H1 (cell line): ENCODE data around the gene FANCI. TPM values are rescaled to one million over a fixed set of nuclear protein-coding genes. Genes with fewer than 3 reads are reported as not detected.

ENCODE experiments used
- CTCF ChIA-PET: fragments of 300-600 bp; sonication (Branson Sonifier 250); formaldehyde crosslinking; loops from one replicate; lab custom pipeline; 2021; ENCODE audit not compliant: partially characterized antibody; lab: Charles Lee
- POLR2A ChIA-PET: fragments of 300-600 bp; sonication (Branson Sonifier 250); formaldehyde crosslinking; loops from one replicate; lab custom pipeline; 2021; ENCODE audit warnings: inconsistent platforms; ENCODE audit not compliant: partially characterized antibody; lab: Charles Lee
- DNase-seq, 2 experiments: peaks; one replicate each; pipeline versions ENCODE4 v3.0.0 to v3.0.0-alpha.2; 2010 to 2022; ENCODE audit warnings: low spot score in 2 of 2, low read depth in 1 of 2, mixed read lengths in 1 of 2
- FAIRE-seq: peaks from 2 replicates; lab custom pipeline; 2011; peaks lifted over from hg19 to GRCh38; lab: Jason Lieb, UNC
- H2AFZ ChIP-seq: 2 replicates; pipeline ENCODE4 v1.8.1; 2012; ENCODE audit warnings: low read length, inconsistent platforms
- H2AK5ac ChIP-seq: 2 replicates; pipeline ENCODE4 v1.6.1; 2013; ENCODE audit warnings: low read depth, low read length
- H2BK120ac ChIP-seq: replicated peaks from 2 replicates; pipeline ENCODE3; 2013; ENCODE audit warnings: low read depth, low read length, inconsistent platforms
- H2BK12ac ChIP-seq: 2 replicates; pipeline ENCODE4 v1.6.1; 2013; ENCODE audit warnings: low read depth, low read length
- H2BK15ac ChIP-seq: 2 replicates; pipeline ENCODE4 v1.6.1; 2013; ENCODE audit warnings: low read length
- H2BK20ac ChIP-seq: 2 replicates; pipeline ENCODE4 v1.6.1; 2013; ENCODE audit warnings: low read length
- H2BK5ac ChIP-seq: 2 replicates; pipeline ENCODE4 v1.6.1; 2013; ENCODE audit warnings: low read depth, low read length
- H3K14ac ChIP-seq: 2 replicates; pipeline ENCODE4 v1.6.1; 2013; ENCODE audit warnings: inconsistent platforms; ENCODE audit not compliant: insufficient read length
- H3K18ac ChIP-seq: 2 replicates; pipeline ENCODE4 v1.6.1; 2013; ENCODE audit warnings: low read length; ENCODE audit errors: extremely low read depth
- H3K23ac ChIP-seq: 2 replicates; pipeline ENCODE4 v1.6.1; 2013; ENCODE audit warnings: inconsistent platforms; ENCODE audit not compliant: insufficient read length
- H3K23me2 ChIP-seq: 2 replicates; pipeline ENCODE4 v1.6.1; 2013; ENCODE audit warnings: low read depth, low read length
- H3K27ac ChIP-seq: 2 replicates; pipeline ENCODE4 v1.6.1; 2011; ENCODE audit warnings: low read depth, low read length, inconsistent platforms
- H3K27me3 ChIP-seq, 4 experiments: replicated peaks in 1 of 4; 1 replicate in 1 of 4; 2 replicates in 3 of 4; pipeline versions ENCODE4 v1.6.1 to v1.8.1; 2011 to 2013; ENCODE audit warnings: low read length in 3 of 4, mild to moderate bottlenecking in 3 of 4, inconsistent platforms in 2 of 4, mixed read lengths in 2 of 4, moderate library complexity in 1 of 4; ENCODE audit not compliant: control insufficient read depth in 3 of 4, insufficient read depth in 3 of 4; ENCODE audit errors: extremely low read depth in 1 of 4
- H3K36me3 ChIP-seq, 4 experiments: 2 replicates each; pipeline versions ENCODE4 v1.6.1 to v1.8.1; 2011 to 2013; ENCODE audit warnings: mild to moderate bottlenecking in 4 of 4, low read length in 3 of 4, moderate library complexity in 2 of 4, control low read depth in 1 of 4, inconsistent platforms in 1 of 4; ENCODE audit not compliant: insufficient read depth in 4 of 4, control insufficient read depth in 2 of 4
- H3K4ac ChIP-seq: replicated peaks from 2 replicates; pipeline ENCODE3; 2013; ENCODE audit warnings: low read length, low read depth, mixed read lengths, inconsistent platforms; ENCODE audit not compliant: insufficient read length
- H3K4me1 ChIP-seq, 4 experiments: replicated peaks in 1 of 4; 1 replicate in 1 of 4; 2 replicates in 3 of 4; pipeline versions ENCODE4 v1.6.1 to v1.8.1; 2011 to 2013; ENCODE audit warnings: low read length in 3 of 4, inconsistent platforms in 2 of 4, mixed read lengths in 1 of 4; ENCODE audit not compliant: insufficient read depth in 4 of 4, control insufficient read depth in 3 of 4
- H3K4me2 ChIP-seq, 2 experiments: 2 replicates each; pipeline versions ENCODE4 v1.6.1 to v1.8.1; 2011 to 2013; ENCODE audit warnings: low read depth in 2 of 2, low read length in 2 of 2, control low read depth in 1 of 2, inconsistent platforms in 1 of 2, mild to moderate bottlenecking in 1 of 2; ENCODE audit not compliant: insufficient read depth in 1 of 2
- H3K4me3 ChIP-seq, 4 experiments: fragments of 200-600, 300-600 bp in 1 of 4; sonication (generic), shearing (Covaris generic), sonication (Bioruptor Twin) in 1 of 4; 2 replicates each; pipeline versions ENCODE4 v1.5.1 to v1.8.1; 2011 to 2016; ENCODE audit warnings: low read length in 4 of 4, low read depth in 3 of 4, control low read depth in 2 of 4, inconsistent platforms in 2 of 4, mild to moderate bottlenecking in 2 of 4, mixed read lengths in 1 of 4, moderate library complexity in 1 of 4; ENCODE audit not compliant: insufficient read depth in 2 of 4; ENCODE audit errors: extremely low read depth in 1 of 4
- H3K56ac ChIP-seq: replicated peaks from 2 replicates; pipeline ENCODE3; 2013; ENCODE audit warnings: low read depth, mild to moderate bottlenecking, mixed read lengths, low read length, inconsistent platforms; ENCODE audit not compliant: insufficient read length
- H3K79me1 ChIP-seq: 2 replicates; pipeline ENCODE4 v1.6.1; 2013; ENCODE audit warnings: low read depth, low read length, control low read depth
- H3K79me2 ChIP-seq, 2 experiments: 2 replicates each; pipeline versions ENCODE4 v1.6.1 to v1.8.1; 2012 to 2013; ENCODE audit warnings: low read length in 2 of 2, mild to moderate bottlenecking in 2 of 2, inconsistent platforms in 1 of 2; ENCODE audit not compliant: insufficient read depth in 2 of 2, control insufficient read depth in 1 of 2
- H3K9ac ChIP-seq, 4 experiments: replicated peaks in 1 of 4; 1 replicate in 1 of 4; 2 replicates in 3 of 4; pipeline versions ENCODE4 v1.6.1 to v1.8.1; 2011 to 2013; ENCODE audit warnings: low read depth in 3 of 4, low read length in 3 of 4, control low read depth in 2 of 4, mild to moderate bottlenecking in 2 of 4, moderate library complexity in 2 of 4, inconsistent platforms in 1 of 4; ENCODE audit errors: extremely low read depth in 1 of 4
- H3K9me3 ChIP-seq, 2 experiments: 2 replicates each; pipeline versions ENCODE4 v1.6.1 to v1.8.1; 2012 to 2013; ENCODE audit warnings: mild to moderate bottlenecking in 2 of 2, moderate library complexity in 2 of 2, control low read depth in 1 of 2, inconsistent platforms in 1 of 2, low read depth in 1 of 2, low read length in 1 of 2, mixed read lengths in 1 of 2; ENCODE audit not compliant: insufficient read depth in 2 of 2
- H4K20me1 ChIP-seq, 2 experiments: replicated peaks in 1 of 2; 2 replicates each; pipeline versions ENCODE3 to v1.8.1; 2011 to 2013; ENCODE audit warnings: inconsistent platforms in 2 of 2, low read length in 2 of 2, mild to moderate bottlenecking in 1 of 2; ENCODE audit not compliant: insufficient read depth in 2 of 2, control insufficient read depth in 1 of 2
- H4K5ac ChIP-seq: 2 replicates; pipeline ENCODE4 v1.6.1; 2013; ENCODE audit warnings: low read length, low read depth, mixed read lengths, inconsistent platforms; ENCODE audit not compliant: insufficient read length
- H4K8ac ChIP-seq: 2 replicates; pipeline ENCODE4 v1.8.0; 2013; ENCODE audit warnings: mild to moderate bottlenecking, moderate library complexity, low read length, inconsistent platforms; ENCODE audit not compliant: insufficient read depth; ENCODE audit errors: extremely low read depth
- H4K91ac ChIP-seq: replicated peaks from 2 replicates; pipeline ENCODE3; 2013; ENCODE audit warnings: low read length, mixed read lengths, inconsistent platforms; ENCODE audit not compliant: insufficient read length
- ASH2L ChIP-seq: fragments of 200-600, 300-600 bp; sonication (generic); IDR thresholded peaks from one replicate; pipeline ENCODE4 v1.7.1; 2017; ENCODE audit warnings: low read length
- ATF2 ChIP-seq: IDR thresholded peaks from 2 replicates; pipeline ENCODE4 v1.6.1; 2012; ENCODE audit warnings: low read length, inconsistent platforms
- BACH1 ChIP-seq: IDR thresholded peaks from 2 replicates; pipeline ENCODE4 v1.6.1; 2012; ENCODE audit warnings: low read length, improper control_type of control experiment
- CREB1 ChIP-seq: IDR thresholded peaks from 2 replicates; pipeline ENCODE4 v1.6.1; 2012; ENCODE audit warnings: inconsistent platforms
- KDM5A ChIP-seq: fragments of 200-600 bp; IDR thresholded peaks from 2 replicates; pipeline ENCODE4 v1.7.1; 2012; ENCODE audit warnings: mild to moderate bottlenecking, low read length, inconsistent platforms, mixed read lengths
- MAFK ChIP-seq: IDR thresholded peaks from 2 replicates; pipeline ENCODE4 v1.6.1; 2012; ENCODE audit warnings: low read depth, mild to moderate bottlenecking, improper control_type of control experiment, low read length
- NRF1 ChIP-seq: IDR thresholded peaks from 2 replicates; pipeline ENCODE4 v1.6.1; 2011; ENCODE audit warnings: mild to moderate bottlenecking, low read depth, low read length, improper control_type of control experiment
- POLR2AphosphoS5 ChIP-seq: IDR thresholded peaks from 2 replicates; pipeline ENCODE4 v1.6.1; 2011; ENCODE audit warnings: low read depth, low read length
- POU5F1 ChIP-seq: IDR thresholded peaks from 2 replicates; pipeline ENCODE4 v1.6.1; 2011; ENCODE audit warnings: low read depth, mild to moderate bottlenecking, low read length, moderate library complexity
- SIX5 ChIP-seq: IDR thresholded peaks from 2 replicates; pipeline ENCODE4 v1.6.1; 2011; ENCODE audit warnings: mild to moderate bottlenecking, low read depth, low read length
- TBP ChIP-seq: IDR thresholded peaks from 2 replicates; pipeline ENCODE4 v1.6.1; 2011; ENCODE audit warnings: low read depth, low read length, improper control_type of control experiment
- TEAD4 ChIP-seq: IDR thresholded peaks from 2 replicates; pipeline ENCODE4 v1.6.1; 2012; ENCODE audit warnings: low read depth, low read length, inconsistent platforms, mixed read lengths
- WGBS, 2 experiments: shearing (Covaris generic) in 1 of 2; methylation state at CpG; one replicate each; pipeline versions ENCODE4 v1.1.6 to v1.1.7; 2013 to 2015; ENCODE audit warnings: low lambda C conversion rate in 2 of 2, mixed read lengths in 2 of 2, inconsistent platforms in 1 of 2, low coverage in 1 of 2, missing lambda C conversion rate in 1 of 2; ENCODE audit not compliant: insufficient replicate concordance in 2 of 2, insufficient coverage in 1 of 2, insufficient read length in 1 of 2; ENCODE audit errors: extremely low coverage in 1 of 2, missing lambda C conversion rate in 1 of 2; 5-methylcytosine and 5-hydroxymethylcytosine counted together
- polyA plus RNA-seq, 7 experiments: library from polyadenylated mRNA; depleted of rRNA in 3 of 7; stranded (reverse) in 5 of 7; unstranded in 2 of 7; fragments of >200 nt in 5 of 7; fragments of 200-250 nt in 2 of 7; gene quantifications; 1 replicate in 5 of 7; 2 replicates in 1 of 7; 4 replicates in 1 of 7; pipeline versions ENCODE4 v1.2.1 to v1.2.3, GENCODE V29; 2011 to 2013; ENCODE audit warnings: missing spikeins in 2 of 7, mixed read lengths in 2 of 7
- total RNA-seq: library from RNA; stranded (reverse); fragmentation: NEBNext Ultra II Directional; extraction: Animal tissue kit (Norgen Biotek cat#: 25700); gene quantifications from 2 replicates; pipeline ENCODE4 v1.2.1, GENCODE V29; 2021

Gene FANCI
- total and polyA plus RNA-seq, 2 of the 8 experiments (the other 6 are each of a cell fraction or from before 2014, with no cell fraction given): 37.8 to 115 TPM

GRCh38 chr15:89361451-89362202, 117.8 kb downstream of the FANCI start:
- Histone ChIP-seq H2BK15ac (no peak overlapping the region), H4K8ac (no peak overlapping the region), H2BK120ac (no peak overlapping the region), H2BK20ac (no peak overlapping the region), H3K9ac (no peak overlapping the region), H2AK5ac (no peak overlapping the region), H3K4me2 (peak overlapping the region; percentile 18 to 54; a peak in 3 of 4 replicates), H3K79me1 (no peaks in the 10 kb centered on the region), H3K23me2 (peaks cover 1% of the 10 kb centered on the region; the same call in 1 of the 2 replicates), H2BK12ac (no peak overlapping the region), H3K36me3 (peaks cover 0 to 7% (median 0%) of the 10 kb centered on the region in 4 experiments; a peak in 1 of 8 replicates), H3K4ac (no peak overlapping the region), H2AFZ (no peak overlapping the region), H4K91ac (no peak overlapping the region), H3K9me3 (no peaks in the 10 kb centered on the region), H3K27me3 (peaks cover 90 to 100% (median 97%) of the 10 kb centered on the region in 4 experiments), H2BK5ac (no peak overlapping the region), H3K79me2 (no peaks in the 10 kb centered on the region), H3K4me3 (peak overlapping the region in 1 of 4 experiments; percentile 35; a peak in 1 of 8 replicates), H3K56ac (no peak overlapping the region), H4K5ac (no peak overlapping the region), H3K27ac (no peak overlapping the region), H3K4me1 (peaks cover 0 to 27% (median 13%) of the 10 kb centered on the region in 4 experiments; a peak in 5 of 7 replicates), H3K14ac (no peak overlapping the region), H4K20me1 (peaks cover 20 to 39% of the 10 kb centered on the region in 2 experiments), H3K18ac (no peak overlapping the region), H3K23ac (no peak overlapping the region)
- DNase-seq (peak in 1 of 2 experiments; percentile 91), FAIRE-seq (no peak)
- POLR2A ChIA-PET: interaction anchor here (0.9 to 2.0 kb wide), 2 partner anchors 15 to 57 kb away, joined by 3 to 7 read pairs; no protein-coding TSS in a partner anchor
- WGBS, 2 experiments: 14% methylated on average over 41 of the region's 41 CpGs; no CpG with 5 or more reads in 1 of the 2 experiments
- CTCF ChIA-PET: interaction anchor here (1.4 to 18.6 kb wide), 8 partner anchors 7 to 111 kb away, joined by 4 to 412 read pairs (median 101); no protein-coding TSS in a partner anchor
- TF ChIP-seq ASH2L: no peak
- TF ChIP-seq ATF2: no peak
- TF ChIP-seq BACH1: no peak
- no peak for TF ChIP-seq MAFK
- no peak for TF ChIP-seq NRF1
- 0 out of 2 replicates have a peak, but pooled peaks have one; percentile 19 for TF ChIP-seq TEAD4
- TF ChIP-seq POLR2AphosphoS5: no peak
- TF ChIP-seq POU5F1: no peak
- TF ChIP-seq SIX5: no peak
- TF ChIP-seq TBP: no peak
- TF ChIP-seq KDM5A: no peak
- TF ChIP-seq CREB1: peak; percentile 46; the same call in 1 of the 2 replicates
